Stimulated activated effector memory CD8-positive, alpha-beta T cell treated with anti-CD3 and anti-CD28 coated beads, Interleukin-12 subunit alpha, Interleukin-12 subunit beta, amount 100 ng/mL, for 72 hours (primary cell): Measurements from ENCODE around the gene AP1AR.

Experiments
- ATAC-seq: fragments of 150-1000 bp; cut with Tn5 transposase; 2 replicates; pipeline ENCODE4 v1.10.0; 2021
- DNase-seq, 2 donors: peaks; one replicate each; pipeline ENCODE4 v3.0.0; 2021 to 2022; ENCODE audit warnings: low spot score in 2 of 2
- H3K27ac Mint-ChIP-seq: one replicate; pipeline ENCODE4 v1.8.0; 2022; ENCODE audit warnings: mild to moderate bottlenecking, mixed read lengths
- H3K36me3 Mint-ChIP-seq: one replicate; pipeline ENCODE4 v1.8.0; 2022; ENCODE audit warnings: mild to moderate bottlenecking, mixed read lengths
- H3K4me1 Mint-ChIP-seq: one replicate; pipeline ENCODE4 v1.8.0; 2022; ENCODE audit warnings: mixed read lengths
- H3K4me3 Mint-ChIP-seq: one replicate; pipeline ENCODE4 v1.8.0; 2022; ENCODE audit warnings: mild to moderate bottlenecking, mixed read lengths
- H3K9me3 Mint-ChIP-seq: one replicate; pipeline ENCODE4 v1.8.0; 2022; ENCODE audit warnings: mixed read lengths

AP1AR gene

GRCh38 chr4:112252234-112252633 is 20.6 kb downstream of the AP1AR start:
- ATAC-seq: no peak
- Mint-ChIP-seq H3K9me3 (no peaks in the 10 kb centered on the region), H3K27ac (no peak overlapping the region), H3K4me1 (no peaks in the 10 kb centered on the region), H3K4me3 (no peak overlapping the region), H3K36me3 (peaks cover 5% of the 10 kb centered on the region)
- DNase-seq: no peak

- DNase-seq (no peak), ATAC-seq (no peak)
- no peak overlapping the region for H3K4me3 Mint-ChIP-seq
- peaks cover 5% of the 10 kb centered on the region for H3K36me3 Mint-ChIP-seq
- no peaks in the 10 kb centered on the region for H3K4me1 Mint-ChIP-seq
- H3K27ac Mint-ChIP-seq: no peak overlapping the region
- H3K9me3 Mint-ChIP-seq: no peaks in the 10 kb centered on the region
Observed at GRCh38 chr4:112253382-112254000, 21.9 kb downstream of the AP1AR start.

DNA sequence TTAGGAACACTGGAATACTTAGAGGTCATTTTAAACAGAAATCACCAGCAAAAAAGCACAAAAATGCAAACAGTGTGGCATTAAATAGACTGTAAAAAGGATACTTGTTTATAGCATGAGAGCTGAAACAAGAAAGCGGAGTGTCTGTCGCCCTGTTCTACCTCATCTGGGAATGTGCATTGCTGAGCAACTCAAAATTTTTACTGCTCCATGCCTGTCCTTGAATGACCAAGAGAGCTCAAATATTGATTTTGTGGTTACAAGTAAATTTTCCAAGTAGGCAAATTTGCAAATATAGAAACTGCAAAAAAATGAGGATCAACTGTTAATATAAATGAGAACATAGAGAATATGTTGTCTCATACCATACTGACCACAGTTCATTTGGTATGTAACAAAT is 25.5 kb downstream of the AP1AR start:
- no peaks in the 10 kb centered on the region for H3K9me3 Mint-ChIP-seq
- H3K27ac Mint-ChIP-seq: no peak overlapping the region
- H3K36me3 Mint-ChIP-seq: peaks cover 14% of the 10 kb centered on the region
- ATAC-seq: no peak
- DNase-seq: no peak
- no peak overlapping the region for H3K4me3 Mint-ChIP-seq
- no peaks in the 10 kb centered on the region for H3K4me1 Mint-ChIP-seq

DNA sequence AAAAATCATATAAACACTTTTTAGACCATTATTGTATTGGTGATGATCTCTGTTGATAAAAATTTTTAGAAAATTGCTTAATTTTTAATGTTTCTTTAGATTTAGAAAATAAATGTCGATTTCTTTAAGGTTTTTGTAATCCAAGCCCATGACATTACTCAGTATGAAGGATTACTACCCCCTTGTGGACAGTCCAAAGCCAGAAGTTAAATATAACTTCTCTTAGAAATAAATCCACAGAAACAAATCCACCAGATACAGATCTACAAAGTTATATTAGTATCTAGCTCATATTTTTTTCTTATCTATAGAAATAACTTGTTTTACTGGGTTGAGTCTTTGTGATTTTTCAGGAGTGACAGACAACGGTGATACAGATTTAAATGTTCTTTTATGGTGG is 35.2 kb downstream of the AP1AR start:
- Mint-ChIP-seq H3K4me1 (peaks cover 24% of the 10 kb centered on the region), H3K4me3 (no peak overlapping the region), H3K27ac (peak overlapping the region; percentile 24), H3K36me3 (peaks cover 31% of the 10 kb centered on the region), H3K9me3 (no peaks in the 10 kb centered on the region)
- ATAC-seq (no peak), DNase-seq (no peak)

GRCh38 chr4:112270051-112270450 is 38.5 kb downstream of the AP1AR start:
- Mint-ChIP-seq H3K27ac (peak overlapping the region; percentile 77), H3K4me3 (no peak overlapping the region), H3K9me3 (no peaks in the 10 kb centered on the region), H3K36me3 (peaks cover 35% of the 10 kb centered on the region), H3K4me1 (peaks cover 45% of the 10 kb centered on the region)
- ATAC-seq: no peak
- no peak for DNase-seq

GRCh38 chr4:112270640-112271421 is 39.2 kb downstream of the AP1AR start:
- DNase-seq (no peak), ATAC-seq (peak; percentile 83)
- Mint-ChIP-seq H3K36me3 (peaks cover 35% of the 10 kb centered on the region), H3K9me3 (no peaks in the 10 kb centered on the region), H3K4me3 (no peak overlapping the region), H3K27ac (peak overlapping the region; percentile 77), H3K4me1 (peaks cover 48% of the 10 kb centered on the region)

- Mint-ChIP-seq H3K4me1 (peaks cover 54% of the 10 kb centered on the region), H3K9me3 (no peaks in the 10 kb centered on the region), H3K4me3 (no peak overlapping the region), H3K36me3 (peaks cover 43% of the 10 kb centered on the region), H3K27ac (peak overlapping the region; percentile 77)
- ATAC-seq: no peak
- no peak for DNase-seq
Observed at GRCh38 chr4:112272292-112272691, 40.7 kb downstream of the AP1AR start.

DNA sequence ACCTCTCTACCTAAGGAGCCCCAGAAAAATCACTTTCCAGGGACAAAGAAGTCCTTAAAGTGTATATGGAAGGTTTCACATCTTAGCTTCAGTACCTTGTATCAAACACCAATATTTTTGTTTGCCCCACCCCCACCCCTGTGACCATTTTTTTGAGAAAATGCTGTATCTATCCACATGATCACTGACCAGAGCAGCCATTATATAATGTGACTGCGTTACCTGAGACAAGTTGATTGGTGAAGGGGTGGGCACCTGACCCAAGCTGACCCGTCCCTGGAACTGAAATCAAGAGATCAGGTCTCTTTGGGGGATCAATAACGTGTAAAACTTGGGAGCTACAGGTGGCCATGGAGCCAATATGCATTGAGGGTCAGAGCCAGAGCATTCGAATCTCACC is 43.4 kb downstream of the AP1AR start:
- DNase-seq (no peak), ATAC-seq (no peak)
- H3K9me3 Mint-ChIP-seq: no peaks in the 10 kb centered on the region
- peak overlapping the region; percentile 59 for H3K4me3 Mint-ChIP-seq
- H3K36me3 Mint-ChIP-seq: peaks cover 58% of the 10 kb centered on the region
- peaks cover 68% of the 10 kb centered on the region for H3K4me1 Mint-ChIP-seq
- no peak overlapping the region for H3K27ac Mint-ChIP-seq

- DNase-seq (no peak), ATAC-seq (no peak)
- peaks cover 70% of the 10 kb centered on the region for H3K4me1 Mint-ChIP-seq
- H3K27ac Mint-ChIP-seq: no peak overlapping the region
- H3K4me3 Mint-ChIP-seq: no peak overlapping the region
- H3K36me3 Mint-ChIP-seq: peaks cover 64% of the 10 kb centered on the region
- no peaks in the 10 kb centered on the region for H3K9me3 Mint-ChIP-seq
Observed at GRCh38 chr4:112276113-112276512, 44.5 kb downstream of the AP1AR start.

DNA sequence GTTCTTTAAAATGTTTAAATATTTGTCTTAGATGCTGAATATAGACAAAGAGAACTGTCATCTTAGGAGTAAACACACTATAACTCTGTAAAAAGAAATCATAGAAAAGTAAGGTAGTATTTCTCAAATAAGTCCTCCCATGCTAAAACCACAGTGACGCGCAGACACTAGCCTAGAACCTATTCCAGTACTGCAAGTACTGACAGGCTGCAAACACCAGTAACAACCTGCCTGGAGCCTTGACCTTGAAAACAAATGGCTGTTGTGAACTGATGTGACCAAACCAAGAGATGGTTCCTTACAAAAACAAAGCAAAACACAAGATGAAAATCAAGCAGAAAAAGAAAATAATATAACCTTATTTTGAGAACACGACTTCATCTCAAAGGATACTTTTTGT is 45.6 kb downstream of the AP1AR start:
- no peak overlapping the region for H3K4me3 Mint-ChIP-seq
- ATAC-seq: no peak
- peaks cover 75% of the 10 kb centered on the region for H3K36me3 Mint-ChIP-seq
- H3K27ac Mint-ChIP-seq: no peak overlapping the region
- H3K9me3 Mint-ChIP-seq: no peaks in the 10 kb centered on the region
- peaks cover 70% of the 10 kb centered on the region for H3K4me1 Mint-ChIP-seq
- no peak for DNase-seq

GRCh38 chr4:112277705-112278448 is 46.3 kb downstream of the AP1AR start:
- Mint-ChIP-seq H3K4me3 (no peak overlapping the region), H3K9me3 (no peaks in the 10 kb centered on the region), H3K36me3 (peaks cover 81% of the 10 kb centered on the region), H3K4me1 (peaks cover 74% of the 10 kb centered on the region), H3K27ac (peak overlapping the region; percentile 32)
- ATAC-seq (no peak), DNase-seq (no peak)

DNA sequence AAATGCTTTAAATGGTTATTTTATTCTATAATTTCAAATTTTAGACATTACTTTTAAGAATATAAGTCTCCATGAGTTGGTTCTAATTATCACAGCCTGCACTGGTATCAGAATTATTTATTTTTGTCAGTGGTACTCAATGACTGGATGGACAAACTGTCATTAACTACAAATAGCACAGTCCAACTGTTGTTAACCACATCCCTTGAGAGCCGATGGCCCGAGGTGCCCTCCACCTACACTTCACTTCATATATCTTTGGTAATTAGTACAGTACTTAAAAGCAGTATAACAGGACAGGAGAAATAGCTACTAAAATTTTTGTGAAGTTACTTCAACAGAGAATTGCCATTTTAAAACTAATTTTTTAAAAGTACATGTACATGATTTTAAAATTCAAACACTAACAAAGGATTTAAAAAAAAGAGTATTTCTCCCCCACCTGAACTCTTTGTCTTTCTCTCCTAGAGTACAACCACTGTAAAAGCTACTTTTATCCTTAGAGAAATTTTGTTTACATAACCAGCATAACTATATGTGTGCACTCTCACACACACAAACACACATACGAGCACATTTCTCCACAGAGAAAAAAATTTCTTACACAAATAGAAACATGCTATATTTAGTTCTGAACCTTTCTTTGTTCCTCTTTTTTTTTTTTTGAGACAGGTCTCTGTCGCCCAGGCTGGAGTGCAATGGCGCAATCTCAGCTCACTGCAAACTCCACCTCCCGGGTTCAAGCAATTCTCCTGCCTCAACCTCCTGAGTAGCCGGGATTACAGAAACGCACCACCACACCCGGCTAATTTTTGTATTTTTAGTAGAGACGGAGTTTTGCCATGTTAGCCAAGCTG is 47.7 kb downstream of the AP1AR start:
- no peak for DNase-seq
- Mint-ChIP-seq H3K27ac (peak overlapping the region; percentile 43), H3K4me3 (peak overlapping the region; percentile 56), H3K36me3 (peaks cover 84% of the 10 kb centered on the region), H3K4me1 (peaks cover 75% of the 10 kb centered on the region), H3K9me3 (no peaks in the 10 kb centered on the region)
- no peak for ATAC-seq

DNA sequence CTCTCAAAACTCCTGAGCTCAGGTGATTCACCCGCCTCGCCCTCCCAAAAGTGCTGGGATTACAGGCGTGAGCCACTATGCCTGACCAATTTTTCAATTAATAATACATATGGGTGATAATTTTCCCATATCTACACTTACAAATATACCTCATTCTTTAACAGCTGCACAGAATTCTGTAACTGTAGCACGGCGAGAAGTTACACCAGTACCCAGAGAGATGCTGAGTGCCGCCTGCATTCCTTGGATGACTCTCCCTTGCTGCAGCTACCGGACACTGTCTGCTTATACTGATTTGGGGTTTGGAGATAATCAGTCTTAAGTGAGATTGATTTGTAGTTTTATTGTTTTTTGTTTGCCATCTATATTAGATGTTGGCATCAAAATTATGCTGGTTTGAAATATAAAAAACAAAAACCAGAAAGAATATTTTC is 48.3 kb downstream of the AP1AR start:
- ATAC-seq (no peak), DNase-seq (no peak)
- H3K27ac Mint-ChIP-seq: peak overlapping the region; percentile 54
- no peaks in the 10 kb centered on the region for H3K9me3 Mint-ChIP-seq
- peaks cover 90% of the 10 kb centered on the region for H3K36me3 Mint-ChIP-seq
- H3K4me1 Mint-ChIP-seq: peaks cover 76% of the 10 kb centered on the region
- peak overlapping the region; percentile 56 for H3K4me3 Mint-ChIP-seq

- Mint-ChIP-seq H3K4me1 (peaks cover 72% of the 10 kb centered on the region), H3K9me3 (no peaks in the 10 kb centered on the region), H3K36me3 (peaks cover 95% of the 10 kb centered on the region), H3K4me3 (peak overlapping the region; percentile 56), H3K27ac (peak overlapping the region; percentile 54)
- ATAC-seq: no peak
- DNase-seq: no peak
Observed at GRCh38 chr4:112280386-112281056, 48.9 kb downstream of the AP1AR start.
